Suprapubic skin (tissue), 4 donors: ENCODE measurements around the gene ZBTB8A.

ENCODE experiments used
- CTCF ChIP-seq, 2 donors: fragments of 200-600 bp in 1 of 2; fragments of 450-650 bp in 1 of 2; sonication (generic) in 1 of 2; IDR thresholded peaks; one replicate each; pipeline ENCODE4 v1.5.1; 2016 to 2019; ENCODE audit warnings: antibody characterized with exemption in 2 of 2, mild to moderate bottlenecking in 1 of 2, moderate library complexity in 1 of 2
- POLR2A ChIP-seq, 2 donors: fragments of 450-650 bp; IDR thresholded peaks; one replicate each; pipeline ENCODE4 v1.6.1; 2017; ENCODE audit warnings: antibody characterized with exemption in 2 of 2, mild to moderate bottlenecking in 2 of 2, moderate library complexity in 2 of 2
- POLR2AphosphoS5 ChIP-seq, 3 donors: sonication (generic); formaldehyde crosslinking; IDR thresholded peaks; one replicate each; pipeline ENCODE4 v1.6.1; 2017; ENCODE audit warnings: antibody characterized with exemption in 3 of 3

GRCh38 chr1:32498751-32499150, 40.5 kb upstream of the ZBTB8A start:
- no peak for TF ChIP-seq CTCF (IDR thresholded peaks at IDR 0.05)
- no peak for TF ChIP-seq POLR2AphosphoS5 (IDR thresholded peaks at IDR 0.05)
- TF ChIP-seq POLR2A (IDR thresholded peaks at IDR 0.05), result no peak
